ENCODE measurements around the gene DOHH.

- TF ChIP-seq CTCF (conservative IDR thresholded peaks at IDR 0.05; ENCODE audit: low read length) (no peak), EZH2phosphoT487 (IDR thresholded peaks at IDR 0.05; ENCODE audit: borderline replicate concordance) (no peak)
Observed at GRCh38 chr19:3533563-3534216, 33.2 kb upstream of the DOHH start.
